K562 (cell line): ENCODE results near the gene AP1AR. TPM values are rescaled to one million over a fixed set of nuclear protein-coding genes. Genes with fewer than 3 reads are reported as not detected.
A peak's percentile ranks its signal among the peaks of the same experiment; 100 is the strongest.

Experiments
- C11orf30 ChIP-seq: fragments of 450-650 bp; IDR thresholded peaks from 2 replicates; pipeline ENCODE4 v1.6.1; 2016; ENCODE audit warnings: low read depth, mild to moderate bottlenecking
- CHD1 ChIP-seq: fragments of 200-600 bp; sonication (generic); IDR thresholded peaks from one replicate; pipeline ENCODE4 v1.6.1; 2012; ENCODE audit warnings: mild to moderate bottlenecking, moderate library complexity, low read length, inconsistent platforms
- ELF2 ChIP-seq: fragments of 250-450 bp; sonication (Bioruptor Pico); IDR thresholded peaks from 2 replicates; pipeline ENCODE4 v1.5.0; 2021; ENCODE audit warnings: mild to moderate bottlenecking
- ELF4 ChIP-seq: fragments of 450-650 bp; formaldehyde crosslinking; IDR thresholded peaks from 2 replicates; pipeline ENCODE4 v1.4.0; 2022; ENCODE audit warnings: missing genetic modification characterization
- HOXB6 ChIP-seq: fragments of 250-450 bp; sonication (Bioruptor Pico); IDR thresholded peaks from 2 replicates; pipeline ENCODE4 v1.5.1; 2022; ENCODE audit warnings: mild to moderate bottlenecking, borderline replicate concordance
- LCOR ChIP-seq: sonication (generic); formaldehyde crosslinking; IDR thresholded peaks from 2 replicates; pipeline ENCODE4 v1.8.0; 2022; ENCODE audit warnings: mild to moderate bottlenecking, missing genetic modification reagents
- MAFG ChIP-seq: fragments of 450-650 bp; conservative IDR thresholded peaks from 2 replicates; pipeline ENCODE4 v1.6.1; 2016; ENCODE audit warnings: missing genetic modification characterization, missing compliant biosample characterization
- MAFK ChIP-seq: IDR thresholded peaks from 2 replicates; pipeline ENCODE4 v1.6.1; 2011; ENCODE audit warnings: low read length, improper control_type of control experiment
- NKRF ChIP-seq: fragments of 450-650 bp; IDR thresholded peaks from 2 replicates; pipeline ENCODE4 v1.6.1; 2016; ENCODE audit warnings: borderline replicate concordance
- NR2C2 ChIP-seq, 2 experiments: fragments of 200-800 bp in 1 of 2; sonication (Bioruptor generic) in 1 of 2; sonication (generic) in 1 of 2; formaldehyde crosslinking in 1 of 2; IDR thresholded peaks; 2 replicates each; pipeline versions ENCODE4 v1.6.1 to v1.8.0; 2016 to 2022; ENCODE audit warnings: mild to moderate bottlenecking in 1 of 2, missing compliant biosample characterization in 1 of 2, missing genetic modification characterization in 1 of 2, missing genetic modification reagents in 1 of 2
- PRMT5 ChIP-seq: sonication (generic); formaldehyde crosslinking; IDR thresholded peaks from 2 replicates; pipeline ENCODE4 v1.5.0; 2020; ENCODE audit warnings: missing genetic modification reagents
- SMAD1 ChIP-seq: fragments of 150-350 bp; IDR thresholded peaks from 2 replicates; pipeline ENCODE4 v1.6.1; 2014; ENCODE audit warnings: low read length, low read depth; ENCODE audit not compliant: partially characterized antibody
- SP1 ChIP-seq: sonication (generic); formaldehyde crosslinking; IDR thresholded peaks from 2 replicates; pipeline ENCODE4 v1.8.1; 2022; ENCODE audit warnings: mild to moderate bottlenecking, missing genetic modification reagents
- SP2 ChIP-seq: IDR thresholded peaks from 2 replicates; pipeline ENCODE4 v1.6.1; 2011; ENCODE audit warnings: mild to moderate bottlenecking, low read depth, low read length, moderate library complexity; ENCODE audit not compliant: poor library complexity, severe bottlenecking; ENCODE audit errors: extremely low read depth
- TRIM24 ChIP-seq, 2 experiments: fragments of 450-650 bp; IDR thresholded peaks; 2 replicates each; pipeline ENCODE4 v1.6.1; 2016
- YY1 ChIP-seq, 3 experiments: IDR thresholded peaks; 2 replicates each; pipeline ENCODE4 v1.6.1; 2011; ENCODE audit warnings: low read length in 2 of 3, mild to moderate bottlenecking in 2 of 3, moderate library complexity in 2 of 3, borderline replicate concordance in 1 of 3, control low read depth in 1 of 3, low read depth in 1 of 3; ENCODE audit not compliant: insufficient read depth in 3 of 3, insufficient replicate concordance in 2 of 3, control insufficient read depth in 1 of 3, insufficient read length in 1 of 3; ENCODE audit errors: extremely low read depth in 1 of 3
- ZBTB11 ChIP-seq, 3 experiments: fragments of 200-800 bp in 1 of 3; fragments of 250-450 bp in 1 of 3; fragments of 450-650 bp in 1 of 3; sonication (Bioruptor Pico) in 1 of 3; sonication (Bioruptor generic) in 1 of 3; formaldehyde crosslinking in 1 of 3; IDR thresholded peaks; 2 replicates each; pipeline versions ENCODE4 v1.6.1 to v1.8.0; 2016 to 2022; ENCODE audit warnings: mild to moderate bottlenecking in 2 of 3, missing genetic modification characterization in 2 of 3, missing compliant biosample characterization in 1 of 3, moderate library complexity in 1 of 3
- ZNF232 ChIP-seq: sonication (generic); formaldehyde crosslinking; IDR thresholded peaks from 2 replicates; pipeline ENCODE4 v1.8.0; 2022; ENCODE audit warnings: mild to moderate bottlenecking, missing genetic modification reagents
- ZNF57 ChIP-seq: fragments of 450-650 bp; formaldehyde crosslinking; IDR thresholded peaks from 2 replicates; pipeline ENCODE4 v1.4.0; 2020; ENCODE audit warnings: mild to moderate bottlenecking, moderate library complexity
- polyA plus RNA-seq, 8 experiments: library from polyadenylated mRNA; depleted of rRNA in 4 of 8; stranded (reverse) in 5 of 8; unstranded in 3 of 8; fragments of >200 nt; fragmentation: Nextera tagmentation in 2 of 8; fragmentation: Illumina TruSeq in 1 of 8; extraction: Ambion mirVana in 2 of 8; extraction: Trizol in 1 of 8; gene quantifications; 2 replicates each; pipeline versions ENCODE4 v1.2.1 to v1.2.3, GENCODE V29; 2011 to 2014; ENCODE audit warnings: inconsistent platforms in 1 of 8, missing spikeins in 1 of 8
- total RNA-seq, 7 experiments: library from RNA; depleted of rRNA in 6 of 7; stranded (reverse); fragments of >200 nt in 6 of 7; fragmentation: Illumina TruSeq in 2 of 7; extraction: Trizol in 2 of 7; gene quantifications; 2 replicates each; pipeline versions ENCODE4 v1.2.1 to v1.2.3, GENCODE V29; 2011 to 2021; ENCODE audit warnings: low replicate concordance in 1 of 7
- TF ChIP-seq, protein P1 (sequence below): IDR thresholded peaks from 2 replicates; pipeline ENCODE4 v1.6.1; 2011; ENCODE audit not compliant: insufficient read length; ENCODE audit errors: extremely low read depth

Gene AP1AR
- total and polyA plus RNA-seq, 9 of the 15 experiments (the other 6 are each of a cell fraction or from before 2014, with no cell fraction given), result 2.6 to 20.7 (median 12.2) TPM

DNA sequence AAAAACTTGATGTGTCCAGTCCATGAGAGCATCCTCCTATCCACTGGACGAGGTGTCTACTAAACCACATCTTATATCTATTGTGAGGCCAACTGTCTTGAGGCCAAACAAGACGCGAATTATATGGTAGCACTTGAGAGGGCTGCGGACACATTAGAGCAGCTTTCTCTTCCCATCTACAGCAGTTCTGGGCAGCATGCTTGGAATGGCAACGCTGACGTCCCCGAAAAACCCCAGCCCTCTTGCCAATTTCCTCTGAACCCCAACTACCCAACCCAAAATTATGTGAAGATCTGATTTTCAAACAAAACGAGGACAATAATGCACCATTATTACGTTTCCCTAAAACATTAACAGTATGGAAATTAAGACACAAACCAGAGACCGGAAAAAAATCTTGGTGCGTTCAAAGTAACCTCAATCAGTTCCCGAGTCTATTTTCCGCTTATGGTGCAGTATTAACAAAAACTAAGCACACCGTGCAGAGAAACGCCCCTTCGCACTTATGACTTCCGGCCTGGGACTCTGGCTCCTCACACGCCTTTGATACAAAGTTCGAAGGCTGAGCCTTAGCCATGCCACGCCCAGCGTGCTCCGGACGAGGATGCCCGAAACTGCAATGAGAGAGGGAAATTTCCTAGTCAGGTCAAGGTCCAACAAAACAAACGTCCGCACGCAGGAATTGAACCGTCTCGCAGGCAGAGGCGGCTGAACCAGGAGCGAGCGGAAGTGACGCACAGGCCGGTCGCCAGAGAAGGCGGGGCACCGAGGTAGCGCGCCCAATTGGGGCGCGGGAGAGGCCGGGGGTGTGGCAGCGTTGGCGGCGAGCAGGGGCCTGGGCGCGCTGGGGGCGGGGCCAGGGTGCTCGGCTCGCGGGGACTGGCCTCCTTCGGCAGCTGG is 458 bp upstream of the AP1AR start (continued):
- TF ChIP-seq TRIM24 (IDR thresholded peaks at IDR 0.05), result peak in 1 of 2 experiments; percentile 23; a peak in 1 of 4 replicates
- TF ChIP-seq ZNF232 (CRISPR knock-in tag), result 0 out of 2 replicates have a peak, but pooled peaks have one; percentile 44
- TF ChIP-seq SP2, result peak; percentile 35
- peak; percentile 52 for TF ChIP-seq MAFK
- peak; percentile 91 for TF ChIP-seq C11orf30
- peak in 1 of 3 experiments; percentile 35 for TF ChIP-seq YY1 (IDR thresholded peaks at IDR 0.05; ENCODE audit: borderline replicate concordance in 1 of 3, control insufficient read depth in 1 of 3, extremely low read depth in 1 of 3, insufficient read depth in 3 of 3, insufficient read length in 1 of 3, insufficient replicate concordance in 2 of 3, low read depth in 1 of 3, low read length in 2 of 3)
- peak; percentile 31 to 94 (median 60); a peak in 4 of 6 replicates for TF ChIP-seq ZBTB11 (CRISPR knock-in tag; IDR thresholded peaks at IDR 0.05)
- TF ChIP-seq ELF2, result no peak; the same call in 1 of the 2 replicates
- TF ChIP-seq NR2C2 (CRISPR knock-in tag; IDR thresholded peaks at IDR 0.05), result peak; percentile 92
- TF ChIP-seq NR2C2 (tag; IDR thresholded peaks at IDR 0.05), result peak; percentile 98
- TF ChIP-seq SP1, result no peak
- TF ChIP-seq HOXB6 (CRISPR knock-in tag), result no peak
- TF ChIP-seq PRMT5 (CRISPR knock-in tag), result no peak
- TF ChIP-seq ZNF57 (CRISPR knock-in tag), result no peak
- TF ChIP-seq ELF4 (CRISPR knock-in tag), result 0 out of 2 replicates have a peak, but pooled peaks have one; percentile 27
- peak; percentile 79 for TF ChIP-seq MAFG (tag)
- TF ChIP-seq CHD1, result peak; percentile 73
- TF ChIP-seq NKRF, result peak; percentile 55; the same call in 1 of the 2 replicates
- peak; percentile 57; the same call in 1 of the 2 replicates for TF ChIP-seq LCOR
- TF ChIP-seq, protein P1, sequence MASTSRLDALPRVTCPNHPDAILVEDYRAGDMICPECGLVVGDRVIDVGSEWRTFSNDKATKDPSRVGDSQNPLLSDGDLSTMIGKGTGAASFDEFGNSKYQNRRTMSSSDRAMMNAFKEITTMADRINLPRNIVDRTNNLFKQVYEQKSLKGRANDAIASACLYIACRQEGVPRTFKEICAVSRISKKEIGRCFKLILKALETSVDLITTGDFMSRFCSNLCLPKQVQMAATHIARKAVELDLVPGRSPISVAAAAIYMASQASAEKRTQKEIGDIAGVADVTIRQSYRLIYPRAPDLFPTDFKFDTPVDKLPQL, result no peak
- peak; percentile 19 for TF ChIP-seq SMAD1
